ENCODE results near the gene MRGPRG. TPM values are rescaled to one million over a fixed set of nuclear protein-coding genes. Genes with fewer than 3 reads are reported as not detected.

Gene MRGPRG
- total and polyA plus RNA-seq, 9 of the 15 experiments (the other 6 are each of a cell fraction or from before 2014, with no cell fraction given): not detected

- TF ChIP-seq E2F8 (IDR thresholded peaks at IDR 0.05; ENCODE audit: low read depth, partially characterized antibody): no peak
- peak; percentile 75; the same call in 1 of the 2 replicates for TF ChIP-seq TFAP4 (CRISPR knock-in tag; IDR thresholded peaks at IDR 0.05; ENCODE audit: borderline replicate concordance)
- TF ChIP-seq POLR2AphosphoS5 (IDR thresholded peaks at IDR 0.05; ENCODE audit: control insufficient read depth, insufficient read depth, low read depth, low read length): peak; percentile 56
- TF ChIP-seq ARHGAP35 (IDR thresholded peaks at IDR 0.05; ENCODE audit: partially characterized antibody): no peak
- peak; percentile 97 for TF ChIP-seq SMAD4 (CRISPR knock-in tag; conservative IDR thresholded peaks at IDR 0.05)
- TF ChIP-seq PRMT5 (CRISPR knock-in tag; IDR thresholded peaks at IDR 0.05): no peak
- no peak for TF ChIP-seq FOXP1 (CRISPR knock-in tag; IDR thresholded peaks at IDR 0.05)
- no peak for TF ChIP-seq GABPB2 (CRISPR knock-in tag; conservative IDR thresholded peaks at IDR 0.05)
- TF ChIP-seq EGR1 (conservative IDR thresholded peaks at IDR 0.05): peak; percentile 9; the same call in 1 of the 2 replicates
- no peak for TF ChIP-seq COPS2 (conservative IDR thresholded peaks at IDR 0.05)
- TF ChIP-seq PURB (CRISPR knock-in tag; IDR thresholded peaks at IDR 0.05; ENCODE audit: low read depth): no peak
- no peak for TF ChIP-seq ADNP (tag; IDR thresholded peaks at IDR 0.05)
- peak; percentile 52; the same call in 1 of the 2 replicates for TF ChIP-seq EP300 (IDR thresholded peaks at IDR 0.05; ENCODE audit: low read length)
- no peak for TF ChIP-seq ZNF407 (IDR thresholded peaks at IDR 0.05; ENCODE audit: low read depth)
These were observed 13.5 kb upstream of the MRGPRG start, which contains the start of gene MRGPRE (continued) for GRCh38 chr11:3231851-3232744.

Data from K562 (cell line).